GM12878 (cell line): ENCODE measurements around the gene SPSB2. TPM values are rescaled to one million over a fixed set of nuclear protein-coding genes. Genes with fewer than 3 reads are reported as not detected.

Source experiments
- ATAC-seq: fragments of 200-7000 bp; cut with Tn5 transposase; 3 replicates; pipeline ENCODE4 v1.9.1; 2020; ENCODE audit warnings: mild to moderate bottlenecking, moderate library complexity
- BruUV-seq: library from RNA; stranded (reverse); fragments of 400-500 nt; replicated peaks from 2 replicates; lab custom pipeline; 2021; lab: Mats Ljungman, UMichigan
- CTCF ChIA-PET: fragments of 300-600 bp; sonication (Branson Sonifier 250); formaldehyde crosslinking; extraction: SDS; loops from one replicate; lab custom pipeline; 2021; ENCODE audit warnings: inconsistent platforms; lab: Yijun Ruan, JAX
- POLR2A ChIA-PET: fragments of 350-600 bp; formaldehyde crosslinking; extraction: SDS; loops from one replicate; lab custom pipeline; 2021; ENCODE audit warnings: inconsistent platforms; lab: Charles Lee
- RAD21 ChIA-PET: fragments of 300-600 bp; sonication (Branson Sonifier 250); formaldehyde crosslinking; loops from one replicate; lab custom pipeline; 2023; ENCODE audit warnings: antibody characterized with exemption; ENCODE audit not compliant: unreplicated experiment; lab: Charles Lee
- SMC1A ChIA-PET: fragments of 300-600 bp; sonication (Branson Sonifier 250); formaldehyde crosslinking; loops from one replicate; lab custom pipeline; 2023; ENCODE audit not compliant: unreplicated experiment, uncharacterized antibody; lab: Charles Lee
- DNase-seq: peaks from one replicate; pipeline ENCODE4 v3.0.0-alpha.2; 2011; ENCODE audit warnings: low read depth, low spot score
- FAIRE-seq: peaks from 3 replicates; lab custom pipeline; 2011; peaks lifted over from hg19 to GRCh38; lab: Jason Lieb, UNC
- H2AFZ ChIP-seq: 2 replicates; pipeline ENCODE4 v1.6.0; 2011; ENCODE audit warnings: low read depth, low read length, control low read depth; ENCODE audit not compliant: control insufficient read depth
- H3K27ac ChIP-seq: 2 replicates; pipeline ENCODE4 v1.5.1; 2011; ENCODE audit warnings: control low read depth; ENCODE audit not compliant: control insufficient read depth, insufficient read depth
- H3K27me3 ChIP-seq, 2 experiments: replicated peaks in 1 of 2; 2 replicates each; pipeline versions ENCODE4 v1.6.0 to v1.6.1; 2011; ENCODE audit warnings: low read length in 1 of 2; ENCODE audit not compliant: control insufficient read depth in 2 of 2, insufficient read depth in 2 of 2
- H3K36me3 ChIP-seq, 2 experiments: 2 replicates each; pipeline ENCODE4 v1.5.1; 2011; ENCODE audit warnings: low read length in 1 of 2; ENCODE audit not compliant: control insufficient read depth in 2 of 2, insufficient read depth in 2 of 2
- H3K4me1 ChIP-seq: 2 replicates; pipeline ENCODE4 v1.6.1; 2011; ENCODE audit warnings: mild to moderate bottlenecking, low read length, moderate library complexity, mixed read lengths; ENCODE audit not compliant: control insufficient read depth, insufficient read depth
- H3K4me2 ChIP-seq: 2 replicates; pipeline ENCODE4 v1.6.0; 2011; ENCODE audit warnings: control low read depth; ENCODE audit not compliant: control insufficient read depth, insufficient read depth
- H3K4me3 ChIP-seq: fragments of 200-600 bp; sonication (generic); 2 replicates; pipeline ENCODE4 v1.5.1; 2016
- H3K79me2 ChIP-seq: 2 replicates; pipeline ENCODE4 v1.6.0; 2011; ENCODE audit warnings: low read length; ENCODE audit not compliant: control insufficient read depth, insufficient read depth
- H3K9ac ChIP-seq: 2 replicates; pipeline ENCODE4 v1.8.0; 2011; ENCODE audit warnings: low read length, control low read depth, mixed read lengths; ENCODE audit not compliant: control insufficient read depth, insufficient read depth
- H3K9me3 ChIP-seq: replicated peaks from 3 replicates; pipeline ENCODE4 v1.5.1; 2011; ENCODE audit warnings: mild to moderate bottlenecking, low read length; ENCODE audit not compliant: control insufficient read depth, insufficient read depth
- H4K20me1 ChIP-seq: 2 replicates; pipeline ENCODE4 v1.6.0; 2011; ENCODE audit not compliant: control insufficient read depth, insufficient read depth
- CBX5 ChIP-seq: sonication (generic); IDR thresholded peaks from 2 replicates; pipeline ENCODE4 v1.6.1; 2016; ENCODE audit warnings: low read depth, moderate library complexity, mild to moderate bottlenecking, inconsistent platforms
- DPF2 ChIP-seq: fragments of 450-650 bp; IDR thresholded peaks from 2 replicates; pipeline ENCODE4 v1.6.1; 2017; ENCODE audit warnings: mild to moderate bottlenecking
- EED ChIP-seq: sonication (generic); IDR thresholded peaks from 2 replicates; pipeline ENCODE4 v1.6.1; 2016; ENCODE audit warnings: antibody characterized with exemption, low read depth
- MYC ChIP-seq: IDR thresholded peaks from 2 replicates; pipeline ENCODE4 v1.6.1; 2011; ENCODE audit warnings: mild to moderate bottlenecking, low read length, moderate library complexity, inconsistent platforms; ENCODE audit not compliant: insufficient read depth, insufficient replicate concordance, insufficient read length, severe bottlenecking
- POLR2AphosphoS2 ChIP-seq: IDR thresholded peaks from 2 replicates; pipeline ENCODE4 v1.6.1; 2011; ENCODE audit warnings: low read depth, mild to moderate bottlenecking, low read length, improper control_type of control experiment, moderate library complexity
- RFX5 ChIP-seq: IDR thresholded peaks from 2 replicates; pipeline ENCODE4 v1.6.1; 2011; ENCODE audit warnings: low read depth, low read length, improper control_type of control experiment
- TCF7 ChIP-seq: IDR thresholded peaks from 2 replicates; pipeline ENCODE4 v1.6.1; 2014; ENCODE audit warnings: antibody characterized with exemption, borderline replicate concordance
- WGBS: methylation state at CpG from one replicate; pipeline ENCODE4 v1.1.6; 2016; ENCODE audit warnings: low lambda C conversion rate; ENCODE audit not compliant: insufficient replicate concordance, insufficient coverage; ENCODE audit errors: missing lambda C conversion rate; 5-methylcytosine and 5-hydroxymethylcytosine counted together
- in situ Hi-C: fragments of 300-500 bp; cut with MboI; formaldehyde crosslinking; loops from 9 replicates; pipeline ENCODE4 v1.14.3; 2018; ENCODE audit warnings: mixed read lengths
- intact Hi-C: fragments of 100-400 bp; cut with micrococcal nuclease; formaldehyde crosslinking; loops from one replicate; pipeline ENCODE4 v1.14.2; 2022; ENCODE audit not compliant: unreplicated experiment
- polyA plus RNA-seq, 11 experiments: library from polyadenylated mRNA; depleted of rRNA in 4 of 11; unstranded in 6 of 11; stranded (reverse) in 5 of 11; fragments of >200 nt; fragmentation: Nextera tagmentation in 4 of 11; fragmentation: Illumina TruSeq in 1 of 11; extraction: Ambion mirVana in 4 of 11; extraction: Trizol in 1 of 11; gene quantifications; 1 replicate in 1 of 11; 2 replicates in 10 of 11; pipeline versions ENCODE4 v1.2.1 to v1.2.3, GENCODE V29; 2011 to 2016; ENCODE audit warnings: inconsistent platforms in 2 of 11, missing spikeins in 2 of 11, low read depth in 1 of 11
- total RNA-seq, 4 experiments: library from RNA; depleted of rRNA in 3 of 4; stranded (reverse); fragments of >200 nt in 3 of 4; fragmentation: Illumina TruSeq in 1 of 4; extraction: Trizol in 1 of 4; gene quantifications; 2 replicates each; pipeline versions ENCODE4 v1.2.1 to v1.2.3, GENCODE V29; 2013 to 2021
- TF ChIP-seq, protein P1 (sequence below): fragments of 150-350 bp; IDR thresholded peaks from 2 replicates; pipeline ENCODE4 v1.6.1; 2016; ENCODE audit warnings: low read depth, low read length

SPSB2 gene
- total and polyA plus RNA-seq, 10 of the 15 experiments (the other 5 are each of a cell fraction or from before 2014, with no cell fraction given) = 0.08 to 5.6 (median 2.7) TPM

DNA sequence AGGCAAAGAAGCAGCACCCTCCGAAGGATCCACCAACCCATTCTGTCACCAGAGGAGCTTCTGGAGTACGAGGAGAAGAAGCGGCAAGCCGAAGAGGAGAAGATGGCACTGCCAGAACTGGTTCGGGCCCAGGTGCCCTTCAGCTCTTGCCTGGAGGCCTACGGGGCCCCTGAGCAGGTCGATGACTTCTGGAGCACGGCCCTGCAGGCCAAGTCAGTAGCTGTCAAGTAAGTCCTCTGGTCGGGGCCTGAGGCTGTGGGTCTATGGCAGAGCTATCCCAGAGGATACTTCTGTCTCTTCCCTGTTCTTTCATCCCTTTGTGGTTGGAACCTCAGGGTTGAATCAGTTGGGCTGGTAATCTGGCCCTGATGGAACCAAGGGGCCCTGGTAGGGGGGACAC is 11.7 kb downstream of the SPSB2 start:
- intact Hi-C loops (no loop called here), in situ Hi-C loops (no loop called here)
- Histone ChIP-seq H2AFZ (no peak overlapping the region), H3K36me3 (peaks cover 46 to 49% of the 10 kb centered on the region in 2 experiments), H3K27ac (no peak overlapping the region), H3K79me2 (no peaks in the 10 kb centered on the region), H4K20me1 (no peaks in the 10 kb centered on the region), H3K4me1 (no peaks in the 10 kb centered on the region), H3K4me2 (no peak overlapping the region), H3K9me3 (no peaks in the 10 kb centered on the region), H3K27me3 (no peaks in the 10 kb centered on the region), H3K9ac (no peak overlapping the region), H3K4me3 (no peak overlapping the region)
- ChIA-PET CTCF (no interaction called here), POLR2A (interaction anchor here (0.7 to 1.7 kb wide), 4 partner anchors 10 to 21 kb away, joined by 3 to 4 read pairs (median 3); partner anchors contain the start of genes CDCA3, GNB3, SPSB2 and USP5), SMC1A (interaction anchor here (1.4 kb wide), 1 partner anchor 23 kb away, joined by 3 read pairs; no protein-coding TSS in a partner anchor), RAD21 (no interaction called here)
- 97% methylated on average over 9 of the region's 9 CpGs for WGBS
- FAIRE-seq (no peak), ATAC-seq (no peak), DNase-seq (no peak)
- TF ChIP-seq CBX5 = no peak
- no peak for TF ChIP-seq MYC
- TF ChIP-seq POLR2AphosphoS2 = no peak
- no peak for TF ChIP-seq DPF2
- TF ChIP-seq, protein P1, sequence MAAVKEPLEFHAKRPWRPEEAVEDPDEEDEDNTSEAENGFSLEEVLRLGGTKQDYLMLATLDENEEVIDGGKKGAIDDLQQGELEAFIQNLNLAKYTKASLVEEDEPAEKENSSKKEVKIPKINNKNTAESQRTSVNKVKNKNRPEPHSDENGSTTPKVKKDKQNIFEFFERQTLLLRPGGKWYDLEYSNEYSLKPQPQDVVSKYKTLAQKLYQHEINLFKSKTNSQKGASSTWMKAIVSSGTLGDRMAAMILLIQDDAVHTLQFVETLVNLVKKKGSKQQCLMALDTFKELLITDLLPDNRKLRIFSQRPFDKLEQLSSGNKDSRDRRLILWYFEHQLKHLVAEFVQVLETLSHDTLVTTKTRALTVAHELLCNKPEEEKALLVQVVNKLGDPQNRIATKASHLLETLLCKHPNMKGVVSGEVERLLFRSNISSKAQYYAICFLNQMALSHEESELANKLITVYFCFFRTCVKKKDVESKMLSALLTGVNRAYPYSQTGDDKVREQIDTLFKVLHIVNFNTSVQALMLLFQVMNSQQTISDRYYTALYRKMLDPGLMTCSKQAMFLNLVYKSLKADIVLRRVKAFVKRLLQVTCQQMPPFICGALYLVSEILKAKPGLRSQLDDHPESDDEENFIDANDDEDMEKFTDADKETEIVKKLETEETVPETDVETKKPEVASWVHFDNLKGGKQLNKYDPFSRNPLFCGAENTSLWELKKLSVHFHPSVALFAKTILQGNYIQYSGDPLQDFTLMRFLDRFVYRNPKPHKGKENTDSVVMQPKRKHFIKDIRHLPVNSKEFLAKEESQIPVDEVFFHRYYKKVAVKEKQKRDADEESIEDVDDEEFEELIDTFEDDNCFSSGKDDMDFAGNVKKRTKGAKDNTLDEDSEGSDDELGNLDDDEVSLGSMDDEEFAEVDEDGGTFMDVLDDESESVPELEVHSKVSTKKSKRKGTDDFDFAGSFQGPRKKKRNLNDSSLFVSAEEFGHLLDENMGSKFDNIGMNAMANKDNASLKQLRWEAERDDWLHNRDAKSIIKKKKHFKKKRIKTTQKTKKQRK = no peak
- TF ChIP-seq TCF7 = no peak
- TF ChIP-seq RFX5 = no peak
- no peak for TF ChIP-seq EED
- BruUV-seq = no TSS peak
